HG03520 (cell line): ENCODE measurements around the gene CYP2C8.
"Not testable (repeated sequence)": the region's sequence is repeated elsewhere in the genome, so short reads cannot be mapped to it uniquely, and the experiment has no call there.

Source experiments
- ATAC-seq: cut with Tn5 transposase; IDR thresholded peaks from one replicate; pipeline ENCODE4 v1.9.1; 2021; ENCODE audit warnings: mild to moderate bottlenecking, moderate library complexity; ENCODE audit not compliant: unreplicated experiment

Gene CYP2C8

GRCh38 chr10:95069286-95069685 is at the start of gene CYP2C8:
CYP2C8 (minus strand) TSS chr10:95069497; CDS start chr10:95069402, 95 bp downstream.
- no peak for ATAC-seq

DNA sequence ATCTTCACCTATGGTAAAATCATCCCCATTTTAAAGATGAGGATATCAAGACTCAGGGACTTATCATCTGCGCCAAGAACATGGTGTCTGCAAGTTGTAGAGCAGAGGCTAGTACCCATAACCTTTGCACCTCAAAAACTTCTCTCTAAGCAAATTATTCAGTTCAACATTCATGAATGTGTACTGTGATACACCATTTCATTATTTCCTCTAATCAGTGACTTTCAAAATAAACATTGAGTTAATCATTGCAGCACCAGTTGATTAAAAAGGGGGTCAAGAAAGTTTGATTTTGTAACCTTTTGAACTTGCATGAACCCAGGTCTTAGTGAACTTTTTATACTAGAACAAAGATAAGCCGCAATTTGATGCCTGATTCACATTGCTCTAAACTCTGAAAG is 47.6 kb upstream of the CYP2C8 start:
- ATAC-seq, result no peak

- ATAC-seq, result not testable (repeated sequence)
Observed at GRCh38 chr10:95110823-95111222, 41.5 kb upstream of the CYP2C8 start.

- ATAC-seq, result no peak
Observed at GRCh38 chr10:95097805-95098204, 28.5 kb upstream of the CYP2C8 start.

- no peak for ATAC-seq
Observed at GRCh38 chr10:95096143-95096542, 26.8 kb upstream of the CYP2C8 start.

- ATAC-seq, result not testable (repeated sequence)
Observed at GRCh38 chr10:95079626-95080025, 10.3 kb upstream of the CYP2C8 start.

GRCh38 chr10:95077556-95077955 is 8.3 kb upstream of the CYP2C8 start:
- ATAC-seq, result no peak

GRCh38 chr10:95071107-95071660 is 1.9 kb upstream of the CYP2C8 start:
- ATAC-seq, result no peak

- ATAC-seq, result not testable (repeated sequence)
Observed at GRCh38 chr10:95064125-95064524, 5.2 kb downstream of the CYP2C8 start.

DNA sequence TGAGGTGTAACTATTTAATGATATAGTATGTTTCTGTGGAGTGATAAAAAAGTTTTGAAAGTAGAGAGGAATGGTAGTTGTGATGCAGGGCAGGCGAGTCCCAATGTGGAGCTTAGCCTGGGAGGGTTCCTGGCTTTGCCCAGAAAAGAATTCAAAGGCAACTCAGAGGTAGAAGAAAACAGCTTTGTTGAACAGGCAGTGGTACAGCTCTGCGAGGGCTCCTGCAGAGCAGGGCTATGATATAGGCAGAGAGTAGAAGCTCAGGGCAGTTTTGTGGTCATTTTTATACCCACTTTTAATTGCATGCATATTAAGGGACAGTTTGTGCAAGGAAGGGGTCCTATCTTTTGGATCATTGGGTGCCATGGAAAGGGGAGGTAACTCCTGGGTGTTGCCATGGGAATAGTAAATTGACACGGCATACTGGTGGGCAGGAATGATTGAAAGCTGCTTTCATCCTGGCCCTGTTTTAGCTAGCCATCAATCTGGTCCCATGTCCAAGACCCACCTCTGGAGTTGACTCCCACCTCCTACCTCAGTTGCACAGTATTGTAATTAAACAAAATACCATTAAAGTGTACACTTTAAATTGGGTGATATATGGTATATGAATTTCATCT is 12.4 kb downstream of the CYP2C8 start:
- no peak for ATAC-seq

DNA sequence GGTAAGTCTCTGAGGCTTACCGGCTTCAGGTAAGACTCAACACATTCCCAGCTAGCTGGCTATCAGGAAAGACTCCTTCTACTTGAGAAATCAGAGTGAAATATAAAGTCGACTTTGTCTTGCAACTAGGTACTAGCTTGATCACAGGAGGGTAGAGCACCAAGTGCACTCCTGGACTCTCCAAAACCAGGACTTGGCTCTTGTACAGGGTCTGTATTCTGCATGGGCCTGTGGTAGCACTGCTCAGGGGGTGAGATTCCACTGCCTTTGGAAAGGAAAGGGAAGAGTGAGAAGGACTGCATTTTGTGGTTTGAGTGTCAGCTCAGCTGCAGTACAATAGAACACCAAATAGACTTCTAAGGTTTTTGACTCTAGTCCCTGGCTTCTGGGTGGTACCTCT is 19.4 kb downstream of the CYP2C8 start:
- ATAC-seq, result no peak

DNA sequence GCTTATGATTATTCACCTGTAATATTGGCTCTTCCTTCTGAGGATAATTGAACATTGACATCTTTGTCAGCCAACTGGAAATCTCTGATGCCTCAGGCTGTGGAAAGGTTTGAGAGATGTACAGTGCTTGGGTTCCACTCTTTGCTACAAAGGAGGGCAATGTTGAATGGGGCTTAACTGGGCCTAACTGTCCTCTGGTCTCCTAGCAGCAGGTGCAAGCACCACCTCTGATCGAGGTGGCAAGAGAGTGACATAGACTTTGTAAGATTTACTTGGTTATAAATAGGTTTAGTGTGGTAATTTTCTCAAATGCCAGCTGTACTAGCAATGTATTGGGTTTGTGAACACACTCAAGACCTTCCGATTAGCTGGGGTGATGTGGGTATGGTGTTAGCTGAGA is 21.1 kb downstream of the CYP2C8 start:
- ATAC-seq, result no peak

GRCh38 chr10:95039281-95039680 is 30.0 kb downstream of the CYP2C8 start:
- ATAC-seq, result no peak

- ATAC-seq, result no peak
Observed at GRCh38 chr10:95035332-95036295, 33.7 kb downstream of the CYP2C8 start.

DNA sequence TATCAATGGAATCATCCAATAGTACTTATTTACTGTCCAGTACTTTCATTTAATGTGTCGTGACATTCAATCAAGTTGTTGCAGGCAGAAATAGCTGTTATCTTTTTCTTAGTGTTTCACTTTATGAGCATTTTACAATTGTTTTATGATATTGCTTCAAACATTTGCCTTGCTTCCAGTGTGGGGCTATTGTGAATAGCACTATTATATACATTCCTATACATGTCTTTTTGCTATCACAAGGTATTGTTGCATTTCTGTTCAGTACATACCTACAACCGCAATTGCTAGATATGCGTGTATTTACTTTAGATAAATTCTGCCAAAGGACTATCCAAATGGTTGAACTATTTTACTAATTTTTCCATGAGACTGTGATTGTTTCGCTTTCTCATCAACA is 34.9 kb downstream of the CYP2C8 start:
- ATAC-seq, result no peak

DNA sequence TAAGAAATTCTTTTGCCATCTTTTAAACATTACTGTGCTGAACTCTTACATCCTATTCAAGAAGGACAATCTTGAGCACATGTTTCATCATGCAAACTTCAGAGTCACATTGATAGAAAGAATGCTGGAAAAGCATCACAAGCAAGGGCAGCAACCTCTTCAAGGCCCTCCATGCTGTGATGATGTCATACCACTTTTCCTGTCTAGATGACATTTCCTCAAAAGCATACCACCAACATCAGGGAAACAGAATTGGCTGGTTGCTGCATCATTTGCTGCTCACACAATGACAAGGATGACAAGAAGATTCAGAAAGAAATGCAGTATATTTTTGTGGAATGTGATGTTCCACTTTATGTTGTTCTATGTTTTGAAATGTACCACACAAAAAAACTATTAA is 37.6 kb downstream of the CYP2C8 start:
- ATAC-seq, result no peak

DNA sequence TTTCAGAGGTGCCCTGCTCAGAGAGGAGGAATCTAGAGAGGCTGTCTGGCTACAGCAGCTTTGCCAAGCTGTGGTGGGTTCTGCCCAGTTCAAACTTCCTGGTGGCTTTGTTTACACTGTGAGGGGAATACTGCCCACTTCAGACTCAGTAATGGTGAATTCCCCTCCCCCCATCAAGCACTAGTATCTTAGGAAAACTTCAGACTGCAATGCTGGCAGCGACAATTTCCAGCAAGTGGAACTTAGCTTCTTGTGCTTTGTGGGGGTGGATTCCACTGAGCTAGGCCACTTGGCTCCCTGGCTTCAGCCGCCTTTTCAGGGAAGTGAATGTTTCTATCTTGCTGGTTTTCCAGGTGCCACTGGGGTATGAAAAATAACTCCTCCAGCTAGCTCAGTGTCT is 42.8 kb downstream of the CYP2C8 start:
- no peak for ATAC-seq

- ATAC-seq, result no peak
Observed at GRCh38 chr10:94997741-94998174, 71.5 kb downstream of the CYP2C8 start.

GRCh38 chr10:94992811-94993210 is 76.5 kb downstream of the CYP2C8 start:
- no peak for ATAC-seq

DNA sequence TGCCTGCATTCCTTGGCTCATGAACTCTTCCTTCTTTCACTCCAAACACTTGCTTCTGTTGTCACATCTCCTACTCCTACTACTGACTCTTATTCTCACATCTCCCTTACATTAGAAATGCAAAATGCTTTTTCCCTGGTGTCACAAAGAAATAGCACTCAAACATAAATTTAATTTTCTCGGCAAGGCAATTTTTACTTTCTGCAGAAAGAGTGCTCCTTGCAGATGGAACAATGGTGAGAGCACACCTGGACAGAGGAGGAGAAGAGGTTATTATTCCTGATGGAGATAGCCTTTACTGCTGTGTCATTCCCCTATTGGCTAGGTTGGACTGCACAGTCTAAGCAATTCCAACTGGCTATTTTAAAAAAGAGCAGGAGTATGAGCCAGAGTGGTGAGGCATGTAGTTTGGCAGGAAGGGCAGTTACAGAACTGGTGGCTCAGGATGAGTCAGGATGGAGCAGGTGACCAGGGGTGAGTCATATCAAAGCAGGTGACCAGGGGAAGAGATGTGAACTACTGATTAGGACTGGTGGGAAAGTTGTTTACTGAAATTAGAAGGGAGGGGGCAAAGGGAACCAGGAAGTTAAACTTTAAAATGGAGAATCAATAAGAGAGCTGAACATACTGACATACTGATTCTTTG is 77.9 kb downstream of the CYP2C8 start:
- ATAC-seq, result no peak

- ATAC-seq, result no peak
Observed at GRCh38 chr10:94989192-94989591, 80.1 kb downstream of the CYP2C8 start.
